ENCODE results near the gene IFRD2. TPM values are rescaled to one million over a fixed set of nuclear protein-coding genes. Genes with fewer than 3 reads are reported as not detected.
A peak's percentile ranks its signal among the peaks of the same experiment; 100 is the strongest.

IFRD2 gene
- total and polyA plus RNA-seq, 9 of the 15 experiments (the other 6 are each of a cell fraction or from before 2014, with no cell fraction given) = 30.5 to 115 (median 52.8) TPM

- peak; percentile 93 for TF ChIP-seq ARID4B (CRISPR knock-in tag; IDR thresholded peaks at IDR 0.05)
- no peak for TF ChIP-seq PYGO2 (tag; IDR thresholded peaks at IDR 0.05)
- no peak for TF ChIP-seq HBP1 (CRISPR knock-in tag; IDR thresholded peaks at IDR 0.05)
- TF ChIP-seq AFF4 (CRISPR knock-in tag; IDR thresholded peaks at IDR 0.05) = no peak
- peak; percentile 71; the same call in 1 of the 2 replicates for TF ChIP-seq KLF13 (tag; IDR thresholded peaks at IDR 0.05; ENCODE audit: borderline replicate concordance, low read depth)
- TF ChIP-seq SMAD4 (CRISPR knock-in tag; conservative IDR thresholded peaks at IDR 0.05) = peak; percentile 80; the same call in 1 of the 2 replicates
- no peak for TF ChIP-seq KDM2B (CRISPR knock-in tag; IDR thresholded peaks at IDR 0.05)
- TF ChIP-seq ZBTB12 (CRISPR knock-in tag; IDR thresholded peaks at IDR 0.05) = peak; percentile 64; the same call in 1 of the 2 replicates
- TF ChIP-seq ZC3H8 (IDR thresholded peaks at IDR 0.05) = no peak
- 0 out of 2 replicates have a peak, but pooled peaks have one; percentile 30 for TF ChIP-seq KAT7 (CRISPR knock-in tag; IDR thresholded peaks at IDR 0.05; ENCODE audit: borderline replicate concordance)
Measured at GRCh38 chr3:50298836-50299637, 6.8 kb upstream of the IFRD2 start, which contains the start of the genes HYAL3 and NAA80 (continued).
